Measurements from ENCODE around the gene CLCN1. TPM values are rescaled to one million over a fixed set of nuclear protein-coding genes. Genes with fewer than 3 reads are reported as not detected.

Gene CLCN1
- total RNA-seq, 2 experiments from 2014 or later, result not detected

- Histone ChIP-seq H3K4me3 (ENCODE audit: low read depth, low read length, poor library complexity, severe bottlenecking) (no peak overlapping the region), H4K20me1 (ENCODE audit: insufficient read depth, low read length) (no peaks in the 10 kb centered on the region), H3K36me3 (ENCODE audit: insufficient read depth, low read length) (no peaks in the 10 kb centered on the region), H3K27ac (ENCODE audit: low read depth, low read length, poor library complexity, severe bottlenecking) (no peak overlapping the region), H3K4me1 (ENCODE audit: insufficient read depth, low read length, poor library complexity, severe bottlenecking) (peaks cover 13% of the 10 kb centered on the region), H3K9me3 (ENCODE audit: low read length) (no peaks in the 10 kb centered on the region), H3K4me2 (ENCODE audit: low read length) (peak overlapping the region; percentile 13; the same call in 1 of the 2 replicates), H3K9me2 (ENCODE audit: insufficient read depth, low read length) (no peaks in the 10 kb centered on the region), H2AFZ (ENCODE audit: low read length) (peak overlapping the region; percentile 84), H3K79me2 (ENCODE audit: insufficient read depth, low read depth, low read length) (no peaks in the 10 kb centered on the region)
- POLR2A ChIA-PET, result no interaction called here
- intact Hi-C loops (cut with micrococcal nuclease; ENCODE audit: unreplicated experiment), result no loop called here
- peak; percentile 40 for DNase-seq (ENCODE audit: low spot score)
- no TSS peak for BruUV-seq (replicated peaks)
- CTCF ChIA-PET (ENCODE audit: unreplicated experiment), result interaction anchor here (0.8 kb wide), 1 partner anchor 135 kb away, joined by 4 read pairs; no protein-coding TSS in a partner anchor
- TF ChIP-seq, protein P1, sequence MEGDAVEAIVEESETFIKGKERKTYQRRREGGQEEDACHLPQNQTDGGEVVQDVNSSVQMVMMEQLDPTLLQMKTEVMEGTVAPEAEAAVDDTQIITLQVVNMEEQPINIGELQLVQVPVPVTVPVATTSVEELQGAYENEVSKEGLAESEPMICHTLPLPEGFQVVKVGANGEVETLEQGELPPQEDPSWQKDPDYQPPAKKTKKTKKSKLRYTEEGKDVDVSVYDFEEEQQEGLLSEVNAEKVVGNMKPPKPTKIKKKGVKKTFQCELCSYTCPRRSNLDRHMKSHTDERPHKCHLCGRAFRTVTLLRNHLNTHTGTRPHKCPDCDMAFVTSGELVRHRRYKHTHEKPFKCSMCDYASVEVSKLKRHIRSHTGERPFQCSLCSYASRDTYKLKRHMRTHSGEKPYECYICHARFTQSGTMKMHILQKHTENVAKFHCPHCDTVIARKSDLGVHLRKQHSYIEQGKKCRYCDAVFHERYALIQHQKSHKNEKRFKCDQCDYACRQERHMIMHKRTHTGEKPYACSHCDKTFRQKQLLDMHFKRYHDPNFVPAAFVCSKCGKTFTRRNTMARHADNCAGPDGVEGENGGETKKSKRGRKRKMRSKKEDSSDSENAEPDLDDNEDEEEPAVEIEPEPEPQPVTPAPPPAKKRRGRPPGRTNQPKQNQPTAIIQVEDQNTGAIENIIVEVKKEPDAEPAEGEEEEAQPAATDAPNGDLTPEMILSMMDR (conservative IDR thresholded peaks at IDR 0.05; ENCODE audit: low read length), result no peak
- TF ChIP-seq EZH2phosphoT487 (IDR thresholded peaks at IDR 0.05; ENCODE audit: borderline replicate concordance, low read depth, low read length), result no peak
Observed at GRCh38 chr7:143375298-143376034, 59.6 kb downstream of the CLCN1 start.

GRCh38 chr7:143376396-143376795, 60.5 kb downstream of the CLCN1 start:
- Histone ChIP-seq H3K27ac (ENCODE audit: low read depth, low read length, poor library complexity, severe bottlenecking) (no peak overlapping the region), H3K4me2 (ENCODE audit: low read length) (no peak overlapping the region), H3K4me3 (ENCODE audit: low read depth, low read length, poor library complexity, severe bottlenecking) (no peak overlapping the region), H3K9me2 (ENCODE audit: insufficient read depth, low read length) (no peaks in the 10 kb centered on the region), H2AFZ (ENCODE audit: low read length) (no peak overlapping the region), H3K36me3 (ENCODE audit: insufficient read depth, low read length) (no peaks in the 10 kb centered on the region), H3K9me3 (ENCODE audit: low read length) (no peaks in the 10 kb centered on the region), H3K4me1 (ENCODE audit: insufficient read depth, low read length, poor library complexity, severe bottlenecking) (peaks cover 13% of the 10 kb centered on the region), H4K20me1 (ENCODE audit: insufficient read depth, low read length) (no peaks in the 10 kb centered on the region), H3K79me2 (ENCODE audit: insufficient read depth, low read depth, low read length) (no peaks in the 10 kb centered on the region)
- TF ChIP-seq, protein P1 (conservative IDR thresholded peaks at IDR 0.05; ENCODE audit: low read length), result no peak
- no peak for TF ChIP-seq EZH2phosphoT487 (IDR thresholded peaks at IDR 0.05; ENCODE audit: borderline replicate concordance, low read depth, low read length)
- DNase-seq (ENCODE audit: low spot score), result no peak
- POLR2A ChIA-PET, result no interaction called here
- intact Hi-C loops (cut with micrococcal nuclease; ENCODE audit: unreplicated experiment), result no loop called here
- CTCF ChIA-PET (ENCODE audit: unreplicated experiment), result interaction anchor here (1.1 kb wide), 1 partner anchor 10 kb away, joined by 3 read pairs; no protein-coding TSS in a partner anchor
- no TSS peak for BruUV-seq (replicated peaks)

Measured in OCI-LY7 (cell line).